Activated naive CD4-positive, alpha-beta T cell (primary cell): ENCODE measurements around the gene SFN.
"Not testable (repeated sequence)": the region's sequence is repeated elsewhere in the genome, so short reads cannot be mapped to it uniquely, and the experiment has no call there.

Source experiments
- DNase-seq, 4 experiments: peaks; one replicate each; lab custom pipeline; 2025; lab: John Stamatoyannopoulos, UW

The SFN gene

GRCh38 chr1:26839339-26839722 is 23.6 kb upstream of the SFN start:
- no peak for DNase-seq

GRCh38 chr1:26839779-26840178 is 23.2 kb upstream of the SFN start:
- no peak for DNase-seq

- DNase-seq, result no peak
Measured at GRCh38 chr1:26844424-26845196, 18.3 kb upstream of the SFN start.

- not testable (repeated sequence) for DNase-seq
Measured at GRCh38 chr1:26847826-26848225, 15.1 kb upstream of the SFN start.

- no peak for DNase-seq
Measured at GRCh38 chr1:26848499-26848898, 14.4 kb upstream of the SFN start.

- no peak for DNase-seq
Measured at GRCh38 chr1:26848941-26849774, 13.8 kb upstream of the SFN start.

GRCh38 chr1:26851106-26851684 is 11.8 kb upstream of the SFN start:
- DNase-seq, result no peak

- no peak for DNase-seq
Measured at GRCh38 chr1:26852701-26853100, 10.2 kb upstream of the SFN start.

GRCh38 chr1:26853156-26853555 is 9.8 kb upstream of the SFN start:
- DNase-seq, result peak; percentile 38 to 79 (median 69)

- DNase-seq, result no peak
Measured at GRCh38 chr1:26853600-26853999, 9.3 kb upstream of the SFN start.

- no peak for DNase-seq
Measured at GRCh38 chr1:26854906-26855305, 8.0 kb upstream of the SFN start.

GRCh38 chr1:26855636-26856035 is 7.3 kb upstream of the SFN start:
- DNase-seq, result no peak

- no peak for DNase-seq
Measured at GRCh38 chr1:26856181-26856580, 6.8 kb upstream of the SFN start.

- DNase-seq, result no peak
Measured at GRCh38 chr1:26856604-26857469, 6.1 kb upstream of the SFN start.

- DNase-seq, result no peak
Measured at GRCh38 chr1:26857473-26858060, 5.4 kb upstream of the SFN start.

- no peak for DNase-seq
Measured at GRCh38 chr1:26858160-26858559, 4.8 kb upstream of the SFN start.

- DNase-seq, result no peak
Measured at GRCh38 chr1:26858891-26859640, 3.9 kb upstream of the SFN start.

GRCh38 chr1:26861286-26861701 is 1.7 kb upstream of the SFN start:
- DNase-seq, result no peak

- DNase-seq, result no peak
Measured at GRCh38 chr1:26861889-26862378, 1.0 kb upstream of the SFN start.

GRCh38 chr1:26863685-26864077 is 732 bp downstream of the SFN start:
- DNase-seq, result no peak
